ENCODE data around the gene LUM.

- no peak for TF ChIP-seq POLR2A (IDR thresholded peaks at IDR 0.05)
- no peak for TF ChIP-seq CTCF (IDR thresholded peaks at IDR 0.05)
Measured at GRCh38 chr12:91133871-91134270, 22.6 kb upstream of the LUM start.

Measured in right lobe of liver (tissue), 4 donors.